COLO668 (cell line): Measurements from ENCODE around the gene AATF.

ENCODE experiments used
- DNase-seq: peaks from one replicate; lab custom pipeline; 2025; ENCODE audit not compliant: unreplicated experiment; lab: John Stamatoyannopoulos, UW

AATF gene

GRCh38 chr17:36941265-36942010, 7.3 kb upstream of the AATF start:
- no peak for DNase-seq

- peak; percentile 36 for DNase-seq
Observed at GRCh38 chr17:36942019-36942599, 6.6 kb upstream of the AATF start.

- DNase-seq: no peak
Observed at GRCh38 chr17:36942631-36943125, 6.1 kb upstream of the AATF start.

GRCh38 chr17:36943250-36944191, 5.2 kb upstream of the AATF start:
- DNase-seq: no peak

DNA sequence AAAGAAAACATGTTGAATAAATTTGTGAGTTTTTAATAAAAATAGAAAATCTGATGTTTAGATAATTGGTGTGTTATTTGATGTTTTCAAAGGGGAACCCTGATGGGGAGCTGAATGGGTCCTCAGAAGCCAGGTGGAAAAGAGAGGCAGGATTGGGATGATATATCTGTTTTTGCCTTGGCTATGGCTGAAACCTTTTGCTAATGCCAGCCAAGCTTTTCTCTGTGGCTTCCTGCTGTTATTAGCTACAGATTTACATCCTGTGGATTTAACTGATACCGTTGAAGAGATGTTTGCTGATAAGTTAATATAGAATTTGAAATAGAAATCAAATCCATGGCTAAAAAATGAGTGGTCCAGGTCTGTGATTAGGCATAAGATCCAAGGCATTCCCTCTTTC, 4.2 kb upstream of the AATF start:
- no peak for DNase-seq

DNA sequence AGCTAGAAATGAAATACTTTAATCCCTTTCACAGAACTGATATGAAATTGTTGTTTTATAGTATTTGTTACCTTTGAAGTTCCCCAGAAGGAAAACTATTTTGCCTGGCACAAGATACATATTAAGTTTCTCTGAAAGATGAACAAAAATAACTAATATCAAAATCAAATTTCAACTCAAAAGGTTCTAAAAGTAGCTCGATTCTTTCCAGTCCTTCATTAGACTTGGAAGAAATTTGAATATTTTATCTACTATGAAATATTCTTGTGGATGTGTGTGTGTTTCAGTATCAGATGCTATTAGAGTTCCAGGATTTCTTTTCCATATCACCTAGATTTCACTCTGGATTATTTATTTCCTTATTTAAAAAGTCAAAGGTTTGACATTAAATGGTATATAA, 3.6 kb upstream of the AATF start:
- no peak for DNase-seq

DNA sequence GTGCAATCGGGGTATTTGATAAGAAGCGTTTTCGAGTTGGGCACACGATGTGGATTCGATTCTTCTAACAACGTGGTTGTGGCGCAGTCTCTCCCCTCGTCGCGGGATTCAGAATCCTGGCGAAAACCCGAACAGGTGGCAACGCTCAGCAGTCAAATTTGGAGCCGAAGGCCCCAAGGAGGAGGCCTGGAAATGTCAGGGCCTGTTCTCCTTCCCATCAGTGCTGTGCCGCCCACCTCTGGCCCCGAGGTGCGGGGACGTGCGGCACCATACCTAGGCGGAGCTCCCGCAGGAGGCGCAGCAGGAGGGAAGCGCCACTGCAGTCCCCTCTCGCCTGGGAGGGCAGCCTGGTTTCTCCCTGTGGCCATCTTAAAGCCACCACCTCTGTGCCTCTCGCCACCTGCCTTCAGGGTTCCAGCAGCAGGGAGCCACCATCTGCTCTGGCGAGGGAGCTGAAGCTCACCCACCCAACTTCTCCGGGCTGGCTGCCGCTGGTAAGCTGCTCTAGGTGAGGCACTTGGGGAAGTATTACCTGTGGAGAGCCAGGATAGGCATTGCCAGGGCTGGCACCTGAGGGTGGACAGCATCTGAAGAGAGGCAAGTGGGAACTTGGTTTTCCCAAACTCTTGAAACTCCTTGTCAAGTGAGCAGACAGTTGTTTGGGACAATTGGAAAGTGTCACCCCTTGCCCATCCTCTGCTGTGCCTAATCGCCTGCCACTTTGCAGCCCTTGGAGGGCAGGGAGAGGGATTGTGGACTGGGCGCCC, 2.6 kb upstream of the AATF start:
- DNase-seq: no peak

DNA sequence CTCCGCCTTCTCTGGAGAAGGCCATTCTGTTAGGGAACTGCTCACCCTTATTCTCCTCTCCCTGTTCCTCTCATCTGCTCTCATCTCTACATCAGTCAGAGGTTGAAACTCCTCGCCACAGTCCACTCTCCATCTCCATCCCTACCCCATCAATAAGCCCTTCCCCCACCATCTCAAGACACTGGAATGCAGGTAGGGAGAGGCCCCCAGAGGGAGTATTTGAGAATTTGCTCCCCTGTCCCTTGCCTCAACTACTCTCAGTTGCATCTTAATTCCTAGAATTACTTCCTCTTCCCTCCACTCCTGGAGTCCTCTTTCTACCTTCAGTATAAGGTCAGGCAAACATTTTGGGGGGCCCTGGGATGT, 2.0 kb upstream of the AATF start:
- no peak for DNase-seq

- no peak for DNase-seq
Observed at GRCh38 chr17:36947922-36948716, 635 bp upstream of the AATF start.

DNA sequence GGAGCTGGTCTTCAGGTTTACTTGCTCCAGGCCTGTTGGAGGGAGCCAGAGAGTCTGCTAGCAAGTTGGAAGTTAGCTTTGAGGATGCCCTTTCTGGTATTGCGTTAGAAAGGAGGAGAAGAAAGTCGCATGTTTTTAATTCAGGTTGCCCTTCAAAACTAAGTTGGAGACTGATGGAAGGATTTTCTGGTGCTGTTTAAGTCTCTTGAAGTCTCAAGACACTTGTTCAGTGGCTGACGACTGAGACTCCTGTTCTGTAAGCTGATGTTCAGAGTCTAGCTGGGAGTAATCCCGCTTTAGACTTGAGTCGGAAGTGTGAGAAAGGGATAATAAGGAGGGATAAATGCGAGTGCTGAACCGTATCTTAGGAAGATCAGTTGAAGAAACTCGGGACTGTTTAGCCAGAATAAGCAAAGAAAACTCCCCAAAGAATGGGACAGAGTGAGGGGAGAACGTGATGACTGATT, 740 bp downstream of the AATF start:
- no peak for DNase-seq

GRCh38 chr17:36950027-36950426, 1.3 kb downstream of the AATF start:
- no peak for DNase-seq

- no peak for DNase-seq
Observed at GRCh38 chr17:36951084-36951789, 2.5 kb downstream of the AATF start.

GRCh38 chr17:36971508-36971907, 22.8 kb downstream of the AATF start:
- DNase-seq: no peak

- DNase-seq: no peak
Observed at GRCh38 chr17:36972186-36972700, 23.5 kb downstream of the AATF start.

DNA sequence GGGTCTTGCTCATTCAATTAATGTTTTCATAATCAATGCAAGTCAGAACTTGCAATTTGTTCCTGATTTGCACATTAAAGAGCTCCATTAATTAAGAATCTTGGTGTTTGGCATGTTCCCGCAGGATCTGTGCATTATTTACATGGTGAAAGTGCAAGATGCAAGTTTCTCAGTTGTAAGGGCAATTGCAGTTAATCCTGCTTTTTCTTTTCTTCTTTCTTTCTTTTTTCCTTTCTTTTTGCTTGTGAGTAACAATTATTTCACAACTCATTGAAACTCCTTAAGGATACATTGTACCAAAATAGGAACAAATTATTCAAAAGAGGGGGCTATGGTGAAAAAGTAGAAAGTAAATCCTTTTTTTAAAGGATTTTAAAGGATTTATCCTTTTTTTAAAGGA, 24.2 kb downstream of the AATF start:
- DNase-seq: no peak

- DNase-seq: no peak
Observed at GRCh38 chr17:36975922-36976515, 27.3 kb downstream of the AATF start.

- DNase-seq: no peak
Observed at GRCh38 chr17:36977066-36977465, 28.3 kb downstream of the AATF start.

DNA sequence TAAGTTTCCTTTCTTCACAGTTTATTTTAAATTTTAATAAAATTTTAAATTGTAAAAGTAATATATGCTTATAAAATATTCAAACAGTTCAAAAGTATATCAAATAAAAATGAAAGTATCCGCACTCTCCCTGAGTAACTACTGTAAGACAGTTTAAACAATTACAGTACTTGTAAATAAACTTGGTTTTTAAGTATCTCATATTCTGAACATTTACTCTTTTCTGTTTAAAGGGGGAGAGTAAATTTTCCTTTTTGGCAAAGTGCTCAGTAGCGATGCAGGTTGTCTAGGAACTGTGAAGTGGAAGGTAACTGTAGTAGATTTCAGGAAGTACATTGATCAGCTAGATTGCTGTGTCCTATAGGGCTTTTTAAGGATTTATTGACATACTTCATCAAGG, 28.8 kb downstream of the AATF start:
- DNase-seq: no peak
